Testis (tissue), 2 donors: ENCODE results near the gene WNK1.

Experiments
- CTCF ChIP-seq, 3 experiments: fragments of 450-650 bp in 2 of 3; fragments of 200-600 bp in 1 of 3; sonication (generic) in 1 of 3; IDR thresholded peaks; one replicate each; pipeline ENCODE4 v1.5.1; 2016 to 2019; ENCODE audit warnings: antibody characterized with exemption in 3 of 3, mild to moderate bottlenecking in 2 of 3, moderate library complexity in 1 of 3
- POLR2A ChIP-seq: fragments of 450-650 bp; IDR thresholded peaks from one replicate; pipeline ENCODE4 v1.6.1; 2017; ENCODE audit warnings: antibody characterized with exemption, mild to moderate bottlenecking, moderate library complexity

DNA sequence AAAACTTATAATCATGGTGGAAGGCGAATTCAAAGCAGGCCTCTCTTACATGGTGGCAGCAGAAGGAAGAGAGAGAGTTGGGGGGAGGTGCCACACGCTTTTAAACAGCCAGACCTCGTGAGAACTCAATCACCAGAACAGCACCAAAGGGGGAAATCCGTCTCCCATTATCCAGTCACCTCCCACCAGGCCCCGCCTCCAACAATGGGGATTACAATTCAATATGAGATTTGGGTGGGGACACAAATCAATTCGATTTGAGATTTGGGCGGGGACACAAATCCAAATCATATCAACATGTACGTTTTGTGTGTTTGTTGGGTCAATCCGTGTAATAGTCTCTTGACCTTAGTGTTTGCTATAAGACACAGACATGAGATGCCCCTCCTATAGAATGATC, 21.8 kb upstream of the WNK1 start:
- TF ChIP-seq CTCF (IDR thresholded peaks at IDR 0.05) (no peak), POLR2A (no peak)
